Fibroblast of villous mesenchyme (primary cell): ENCODE results near the gene KRTAP4-3. TPM values are rescaled to one million over a fixed set of nuclear protein-coding genes. Genes with fewer than 3 reads are reported as not detected.
"Not testable (repeated sequence)": the region's sequence is repeated elsewhere in the genome, so short reads cannot be mapped to it uniquely, and the experiment has no call there.

Experiments used
- DNase-seq: peaks from one replicate; pipeline ENCODE4 v3.0.0-alpha.2; 2010; ENCODE audit warnings: low read depth
- H3K4me3 ChIP-seq: 2 replicates; pipeline ENCODE4 v1.5.1; 2011; ENCODE audit warnings: low read depth, mild to moderate bottlenecking, low read length
- total RNA-seq: library from RNA; depleted of rRNA; stranded (reverse); fragments of >200 nt; gene quantifications from 2 replicates; pipeline ENCODE4 v1.2.3, GENCODE V29; 2012
- TF ChIP-seq, protein P1 (sequence below): IDR thresholded peaks from 2 replicates; pipeline ENCODE4 v1.5.1; 2012; ENCODE audit warnings: low read depth, mild to moderate bottlenecking, low read length; ENCODE audit not compliant: insufficient read depth

KRTAP4-3 gene
- total RNA-seq, 1 donor: not detected

DNA sequence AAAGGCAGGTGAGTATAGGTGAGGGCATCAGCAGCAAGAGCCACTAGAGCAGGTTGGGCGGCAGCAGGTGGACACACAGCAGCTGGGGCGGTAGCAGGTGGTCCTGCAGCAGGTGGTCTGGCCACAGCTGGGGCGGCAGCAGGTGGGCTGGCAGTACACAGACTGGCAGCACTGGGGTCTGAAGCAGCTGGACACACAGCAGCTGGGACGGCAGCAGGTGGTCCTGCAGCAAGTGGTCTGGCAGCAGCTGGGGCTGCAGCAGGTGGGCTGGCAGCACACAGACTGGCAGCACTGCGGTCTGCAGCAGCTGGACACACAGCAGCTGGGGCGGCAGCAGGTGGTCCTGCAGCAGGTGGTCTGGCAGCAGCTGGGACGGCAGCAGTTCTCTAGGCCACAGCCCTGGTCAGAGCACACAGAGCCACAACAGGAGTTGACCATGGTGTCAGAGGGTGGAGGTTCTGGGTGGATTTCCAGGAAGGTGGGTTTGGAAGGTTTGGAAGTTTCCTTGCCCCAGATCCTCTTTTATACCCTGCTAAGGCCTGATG, 9.8 kb upstream of the KRTAP4-3 start, which contains the start of gene KRTAP4-2:
Gene KRTAP4-2 (minus strand): TSS at position 495 of the 545 bp plus-strand sequence. CDS start 57 bp downstream, at position 438.
- TF ChIP-seq, protein P1, sequence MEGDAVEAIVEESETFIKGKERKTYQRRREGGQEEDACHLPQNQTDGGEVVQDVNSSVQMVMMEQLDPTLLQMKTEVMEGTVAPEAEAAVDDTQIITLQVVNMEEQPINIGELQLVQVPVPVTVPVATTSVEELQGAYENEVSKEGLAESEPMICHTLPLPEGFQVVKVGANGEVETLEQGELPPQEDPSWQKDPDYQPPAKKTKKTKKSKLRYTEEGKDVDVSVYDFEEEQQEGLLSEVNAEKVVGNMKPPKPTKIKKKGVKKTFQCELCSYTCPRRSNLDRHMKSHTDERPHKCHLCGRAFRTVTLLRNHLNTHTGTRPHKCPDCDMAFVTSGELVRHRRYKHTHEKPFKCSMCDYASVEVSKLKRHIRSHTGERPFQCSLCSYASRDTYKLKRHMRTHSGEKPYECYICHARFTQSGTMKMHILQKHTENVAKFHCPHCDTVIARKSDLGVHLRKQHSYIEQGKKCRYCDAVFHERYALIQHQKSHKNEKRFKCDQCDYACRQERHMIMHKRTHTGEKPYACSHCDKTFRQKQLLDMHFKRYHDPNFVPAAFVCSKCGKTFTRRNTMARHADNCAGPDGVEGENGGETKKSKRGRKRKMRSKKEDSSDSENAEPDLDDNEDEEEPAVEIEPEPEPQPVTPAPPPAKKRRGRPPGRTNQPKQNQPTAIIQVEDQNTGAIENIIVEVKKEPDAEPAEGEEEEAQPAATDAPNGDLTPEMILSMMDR: no peak
- H3K4me3 ChIP-seq: no peak within 1 kb of the TSS
- DNase-seq: no peak

DNA sequence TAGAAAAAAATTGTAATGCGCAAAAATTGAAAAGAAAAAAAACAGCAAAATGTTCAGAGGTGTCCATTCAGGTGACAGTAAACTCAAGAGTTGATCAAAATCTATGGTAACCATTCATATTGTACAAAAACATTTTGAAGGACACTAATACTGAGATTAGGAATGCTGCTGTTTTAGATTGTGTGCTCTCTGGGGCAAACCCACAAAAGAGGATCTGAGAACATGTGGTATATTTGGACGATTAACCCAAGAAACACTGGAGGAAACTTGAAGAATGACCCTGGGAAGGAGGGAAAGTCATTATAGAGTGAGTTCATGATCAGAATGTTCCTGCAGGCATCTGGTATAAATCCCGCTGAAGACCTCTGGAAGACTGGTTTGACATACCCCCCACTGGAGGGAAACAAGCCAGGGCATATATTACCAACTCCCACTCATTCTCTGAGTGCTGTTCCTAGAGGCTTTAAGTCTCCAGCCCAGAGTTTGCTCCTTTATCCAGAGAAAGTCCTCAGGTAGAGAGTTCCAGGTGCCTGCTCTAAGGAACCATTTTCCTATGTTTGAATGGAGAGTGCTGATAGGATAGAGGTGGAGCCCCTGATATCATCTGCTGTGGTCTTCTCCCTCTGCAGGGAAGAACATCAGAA, 8.8 kb upstream of the KRTAP4-3 start:
- H3K4me3 ChIP-seq: no peak overlapping the region
- TF ChIP-seq, protein P1: no peak

DNA sequence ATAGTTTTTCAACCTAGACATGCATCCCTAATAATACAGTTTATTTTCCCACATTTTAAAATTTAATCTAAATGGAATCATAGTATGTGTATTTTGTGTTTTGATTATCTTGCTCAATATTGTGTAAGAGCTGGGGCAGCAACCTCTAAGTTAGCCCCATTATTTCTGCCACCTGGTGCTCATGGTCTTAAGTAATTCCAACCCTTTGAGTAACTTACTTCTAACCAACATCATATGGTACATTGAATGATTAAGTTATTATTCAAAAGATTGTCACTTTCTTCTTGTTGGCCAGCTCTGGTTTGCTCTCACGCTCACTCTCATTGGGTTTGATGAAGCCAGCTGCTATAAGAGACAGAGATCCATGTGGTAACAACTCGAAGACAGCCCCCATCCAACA, 3.9 kb upstream of the KRTAP4-3 start:
- DNase-seq: peak; percentile 4
- TF ChIP-seq, protein P1: no peak
- H3K4me3 ChIP-seq: no peak overlapping the region

More for the DNA sequence above, 8.8 kb upstream of the KRTAP4-3 start:
- DNase-seq: no peak

DNA sequence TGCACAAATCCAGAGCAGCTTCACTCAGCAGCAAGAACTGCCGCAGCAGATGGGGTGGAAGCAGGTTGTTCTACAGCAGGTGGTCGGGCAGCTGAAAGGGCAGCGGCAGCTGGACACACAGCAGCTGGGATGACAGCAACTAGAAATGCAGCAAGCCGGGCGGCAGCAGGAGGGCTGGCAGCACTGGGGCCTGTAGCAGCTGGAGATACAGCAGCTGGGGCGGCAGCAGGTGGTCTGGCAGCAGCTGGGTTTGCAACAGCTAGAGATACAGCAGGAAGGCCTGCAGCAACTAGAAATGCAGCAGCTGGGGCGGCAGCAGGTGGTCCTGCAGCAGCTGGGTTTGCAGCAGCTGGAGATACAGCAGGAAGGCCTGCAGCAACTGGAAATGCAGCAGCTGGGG, 460 bp downstream of the KRTAP4-3 start:
- TF ChIP-seq, protein P1: no peak
- no peak overlapping the region for H3K4me3 ChIP-seq
- DNase-seq: no peak

DNA sequence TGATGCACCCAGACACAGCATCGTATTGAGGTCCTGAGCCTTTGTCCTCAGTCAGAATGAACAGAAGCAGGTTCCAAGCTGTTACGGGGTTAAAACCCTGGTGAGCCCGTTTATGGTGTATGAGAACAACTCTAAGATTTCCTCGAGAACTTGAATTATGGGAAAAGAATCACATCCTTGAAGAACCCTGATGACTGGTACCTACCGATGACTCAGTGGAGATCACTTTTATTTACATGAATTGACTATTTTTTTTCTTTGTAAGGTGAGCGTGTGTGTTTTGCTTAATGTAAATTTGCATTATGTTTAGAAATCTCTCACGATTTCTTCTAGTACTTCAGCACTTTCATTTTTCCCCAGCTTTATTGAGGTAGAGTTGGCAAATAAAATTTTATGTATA, 4.2 kb downstream of the KRTAP4-3 start:
- no peak overlapping the region for H3K4me3 ChIP-seq
- TF ChIP-seq, protein P1: no peak
- no peak for DNase-seq

DNA sequence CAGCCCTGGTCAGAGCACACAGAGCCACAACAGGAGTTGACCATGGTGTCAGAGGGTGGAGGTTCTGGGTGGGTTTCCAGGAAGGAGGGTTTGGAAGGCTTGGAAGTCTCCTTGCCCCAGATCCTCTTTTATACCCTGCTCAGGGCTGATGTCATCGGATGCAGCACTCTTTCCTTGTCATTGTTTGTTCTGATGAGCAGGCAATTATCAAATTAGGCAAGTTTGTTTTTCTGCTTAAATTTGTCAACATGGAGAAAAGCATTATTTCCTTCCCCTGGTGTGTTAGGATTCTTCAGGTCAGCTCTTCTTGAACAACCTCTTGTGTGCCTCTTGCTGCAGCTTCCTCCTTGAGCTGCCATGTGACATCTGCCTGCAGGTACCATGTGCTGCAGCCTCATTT, 7.4 kb downstream of the KRTAP4-3 start, which contains the start of gene KRTAP4-4:
Gene KRTAP4-4 (minus strand): TSS at position 101 of the 400 bp plus-strand sequence. CDS start 57 bp downstream, at position 44.
- no peak for DNase-seq
- TF ChIP-seq, protein P1: no peak
- H3K4me3 ChIP-seq: no peak within 1 kb of the TSS

DNA sequence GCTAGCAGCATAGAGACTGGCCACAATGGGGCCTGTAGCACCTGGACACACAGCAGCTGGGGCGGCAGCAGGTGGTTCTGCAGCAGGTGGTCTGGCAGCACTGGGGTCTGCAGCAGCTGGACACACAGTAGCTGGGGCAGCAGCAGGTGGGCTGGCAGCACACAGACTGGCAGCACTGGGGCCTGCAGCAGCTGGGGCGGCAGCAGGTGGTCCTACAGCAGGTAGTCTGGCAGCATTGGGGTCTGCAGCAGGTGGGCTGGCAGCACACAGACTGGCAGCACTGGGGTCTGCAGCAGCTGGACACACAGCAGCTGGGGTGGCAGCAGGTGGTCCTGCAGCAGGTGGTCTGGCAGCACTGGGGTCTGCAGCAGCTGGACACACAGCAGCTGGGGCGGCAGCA, 7.8 kb downstream of the KRTAP4-3 start:
- not testable (repeated sequence) for H3K4me3 ChIP-seq, DNase-seq
